Retinal pigment epithelial cell (primary cell): ENCODE measurements around the gene AATK.

Experiments
- DNase-seq: peaks from one replicate; pipeline ENCODE4 v3.0.0-alpha.2; 2010; ENCODE audit warnings: low read depth
- H3K4me3 ChIP-seq: 2 replicates; pipeline ENCODE4 v1.5.1; 2011; ENCODE audit warnings: mild to moderate bottlenecking, low read length, control low read depth, moderate library complexity
- CTCF ChIP-seq: conservative IDR thresholded peaks from 2 replicates; pipeline ENCODE4 v1.5.1; 2011; ENCODE audit warnings: low read depth, low read length, control low read depth, inconsistent platforms

AATK gene

GRCh38 chr17:81196505-81197408 is 30.7 kb upstream of the AATK start:
- DNase-seq, result no peak
- TF ChIP-seq CTCF, result no peak
- no peak overlapping the region for H3K4me3 ChIP-seq

- DNase-seq, result no peak
- no peak overlapping the region for H3K4me3 ChIP-seq
- TF ChIP-seq CTCF, result no peak
Measured at GRCh38 chr17:81195941-81196495, 30.0 kb upstream of the AATK start.

GRCh38 chr17:81194941-81195901 is 29.2 kb upstream of the AATK start:
- TF ChIP-seq CTCF, result no peak
- no peak overlapping the region for H3K4me3 ChIP-seq
- no peak for DNase-seq

GRCh38 chr17:81194225-81194760 is 28.3 kb upstream of the AATK start:
- TF ChIP-seq CTCF, result no peak
- H3K4me3 ChIP-seq, result no peak overlapping the region
- DNase-seq, result no peak

GRCh38 chr17:81193470-81194224 is 27.6 kb upstream of the AATK start:
- no peak for DNase-seq
- H3K4me3 ChIP-seq, result no peak overlapping the region
- TF ChIP-seq CTCF, result no peak

GRCh38 chr17:81193051-81193410 is 27.0 kb upstream of the AATK start:
- TF ChIP-seq CTCF, result no peak
- no peak overlapping the region for H3K4me3 ChIP-seq
- DNase-seq, result no peak
